Activated effector memory CD4-positive, alpha-beta T cell treated with anti-CD3 and anti-CD28 coated beads, Interleukin-2, amount 50 U/mL, for 16 hours (primary cell): ENCODE measurements around the gene STYXL1.

Experiments
- DNase-seq: peaks from one replicate; pipeline ENCODE4 v3.0.0-alpha.2; 2020

STYXL1 gene

DNA sequence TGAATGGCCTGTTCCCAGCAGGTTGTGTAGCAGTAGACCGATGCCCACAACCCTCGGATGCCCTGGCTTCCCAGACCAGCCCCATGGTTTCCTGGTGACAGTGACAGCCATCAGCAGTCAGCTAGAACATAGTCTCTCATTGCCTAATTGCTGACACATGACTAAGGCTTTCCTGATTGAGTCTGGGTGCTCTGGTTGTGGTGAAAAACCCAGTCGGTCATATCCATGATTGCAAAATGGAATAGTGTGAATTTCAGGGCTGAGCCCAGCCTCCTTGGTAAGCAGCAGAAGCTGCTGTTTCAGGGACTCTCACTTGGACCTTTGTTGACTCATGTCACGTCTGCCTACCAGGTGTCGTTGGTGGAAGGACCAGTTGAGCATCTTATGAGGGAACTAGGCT lies 96.3 kb downstream of the STYXL1 start:
- DNase-seq = no peak

DNA sequence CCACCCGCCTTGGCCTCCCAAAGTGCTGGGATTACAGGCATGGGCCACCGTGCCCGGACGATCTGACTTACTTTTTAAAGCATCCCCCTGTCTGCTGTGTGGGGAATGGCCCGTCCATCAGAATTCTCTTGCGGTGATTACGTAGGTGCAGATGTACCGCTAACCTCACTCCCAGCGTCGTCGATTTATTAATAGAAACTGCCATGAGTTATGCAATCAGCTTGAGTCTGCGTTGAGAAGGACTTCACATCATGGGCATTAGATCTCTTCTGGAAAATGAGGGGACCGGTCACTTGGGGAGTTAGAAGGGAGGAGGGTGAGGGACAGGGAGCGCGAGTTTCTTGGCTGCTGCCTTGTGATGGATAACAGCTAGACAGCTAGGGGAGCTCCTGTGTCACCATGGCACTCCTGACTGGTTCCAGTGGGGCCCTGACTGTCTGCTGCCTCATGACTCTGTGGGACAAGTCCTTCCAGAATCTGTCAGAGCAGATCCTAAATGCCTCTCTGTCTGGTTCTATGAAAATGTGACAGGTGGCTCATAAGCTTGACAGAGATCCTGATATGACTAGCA lies 97.6 kb downstream of the STYXL1 start:
- no peak for DNase-seq

DNA sequence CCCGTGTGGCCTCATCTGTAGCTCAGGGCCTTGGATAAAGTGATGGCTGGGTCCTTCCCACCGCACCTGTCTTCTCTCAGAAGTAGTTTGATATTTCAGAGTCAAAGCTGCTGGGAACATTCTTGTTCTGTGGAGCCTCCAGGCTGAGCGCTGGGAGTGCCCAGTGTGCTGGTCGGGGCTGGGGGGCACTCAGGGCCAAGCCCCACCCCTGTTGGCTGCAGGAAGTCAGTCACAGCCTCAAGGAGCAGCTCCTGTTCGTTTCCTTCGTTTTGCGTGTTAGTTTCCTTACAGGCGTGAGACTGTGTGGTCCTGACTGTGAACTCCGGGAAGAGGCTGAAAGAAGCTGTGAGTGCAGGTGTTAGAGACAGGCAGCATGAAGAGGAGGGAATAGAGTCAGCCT lies 99.6 kb downstream of the STYXL1 start:
- no peak for DNase-seq
